Uterus (tissue), 4 donors: ENCODE results near the gene LILRB2. TPM values are rescaled to one million over a fixed set of nuclear protein-coding genes. Genes with fewer than 3 reads are reported as not detected.
"Not testable (repeated sequence)": the region's sequence is repeated elsewhere in the genome, so short reads cannot be mapped to it uniquely, and the experiment has no call there.

Source experiments
- DNase-seq, 2 donors: peaks; one replicate each; pipeline ENCODE4 v3.0.0-alpha.2; 2019 to 2020
- H3K27ac ChIP-seq, 2 donors: fragments of 200-600 bp; sonication (generic); 1 replicate in 1 of 2; 2 replicates in 1 of 2; pipeline ENCODE4 v1.5.1; 2016 to 2018
- H3K27me3 ChIP-seq, 2 donors: fragments of 200-600 bp; sonication (generic); one replicate each; pipeline ENCODE4 v1.5.1; 2018 to 2019; ENCODE audit warnings: control low read depth in 1 of 2
- H3K36me3 ChIP-seq, 2 donors: fragments of 200-600 bp; sonication (generic); one replicate each; pipeline ENCODE4 v1.5.1; 2019; ENCODE audit warnings: control low read depth in 1 of 2
- H3K4me1 ChIP-seq, 2 donors: fragments of 200-600 bp; sonication (generic); one replicate each; pipeline ENCODE4 v1.5.1; 2018 to 2019; ENCODE audit warnings: control low read depth in 1 of 2
- H3K4me3 ChIP-seq, 2 donors: fragments of 200-600 bp; sonication (generic); 1 replicate in 1 of 2; 2 replicates in 1 of 2; pipeline ENCODE4 v1.5.1; 2018 to 2019; ENCODE audit warnings: mild to moderate bottlenecking in 1 of 2
- H3K9me3 ChIP-seq, 2 donors: fragments of 200-600 bp; sonication (generic); one replicate each; pipeline ENCODE4 v1.5.1; 2019; ENCODE audit warnings: control low read depth in 1 of 2
- CTCF ChIP-seq, 4 experiments: fragments of 200-600 bp in 2 of 4; fragments of 450-650 bp in 2 of 4; sonication (generic) in 2 of 4; IDR thresholded peaks; one replicate each; pipeline ENCODE4 v1.5.1; 2016 to 2019; ENCODE audit warnings: antibody characterized with exemption in 4 of 4, mild to moderate bottlenecking in 2 of 4, moderate library complexity in 1 of 4
- POLR2A ChIP-seq, 2 donors: fragments of 450-650 bp; IDR thresholded peaks; one replicate each; pipeline ENCODE4 v1.6.1; 2016; ENCODE audit warnings: antibody characterized with exemption in 2 of 2, mild to moderate bottlenecking in 1 of 2, moderate library complexity in 1 of 2
- intact Hi-C: fragments of 100-400 bp; cut with DNase I; formaldehyde crosslinking; loops from one replicate; pipeline ENCODE4 v1.15.1; 2023; ENCODE audit warnings: low total_unique reads
- total RNA-seq, 4 donors: library from RNA; depleted of rRNA in 3 of 4; stranded (reverse); fragments of >200 nt in 3 of 4; gene quantifications; one replicate each; pipeline versions ENCODE4 v1.1.0 to v1.2.4, GENCODE V29; 2014 to 2023
- donor health status: DM: yes; HTN: yes; CAD: no.

Gene LILRB2
- total RNA-seq, 4 donors from 2014 or later: 0.41 to 4.2 (median 1.7) TPM

GRCh38 chr19:54279406-54279962 is 1.4 kb downstream of the LILRB2 start:
- no peak for DNase-seq
- intact Hi-C loops: no loop called here
- TF ChIP-seq CTCF (IDR thresholded peaks at IDR 0.05) (no peak), POLR2A (IDR thresholded peaks at IDR 0.05) (no peak)
- H3K9me3 ChIP-seq: no peaks in the 10 kb centered on the region
- H3K27ac ChIP-seq: no peak overlapping the region
- no peak overlapping the region for H3K4me3 ChIP-seq
- no peaks in the 10 kb centered on the region for H3K4me1 ChIP-seq
- no peaks in the 10 kb centered on the region for H3K36me3 ChIP-seq
- H3K27me3 ChIP-seq: no peaks in the 10 kb centered on the region

GRCh38 chr19:54278571-54279195 is 2.2 kb downstream of the LILRB2 start:
- DNase-seq: not testable (repeated sequence)

GRCh38 chr19:54278056-54278455 is 2.9 kb downstream of the LILRB2 start:
- H3K4me3 ChIP-seq, H3K9me3 ChIP-seq, H3K4me1 ChIP-seq, H3K36me3 ChIP-seq, H3K27ac ChIP-seq, H3K27me3 ChIP-seq, intact Hi-C loops, DNase-seq: not testable (repeated sequence)

More at GRCh38 chr19:54278571-54279195, 2.2 kb downstream of the LILRB2 start:
- H3K4me3 ChIP-seq, intact Hi-C loops, H3K36me3 ChIP-seq, H3K27me3 ChIP-seq, H3K9me3 ChIP-seq, H3K4me1 ChIP-seq, H3K27ac ChIP-seq: not testable (repeated sequence)

GRCh38 chr19:54277111-54277615 is 3.7 kb downstream of the LILRB2 start:
- DNase-seq, H3K27ac ChIP-seq, intact Hi-C loops, H3K9me3 ChIP-seq, H3K36me3 ChIP-seq, H3K27me3 ChIP-seq, H3K4me1 ChIP-seq, H3K4me3 ChIP-seq: not testable (repeated sequence)

GRCh38 chr19:54275951-54276350 is 5.0 kb downstream of the LILRB2 start:
- H3K4me1 ChIP-seq: no peaks in the 10 kb centered on the region
- H3K27me3 ChIP-seq: no peaks in the 10 kb centered on the region
- TF ChIP-seq POLR2A (IDR thresholded peaks at IDR 0.05): no peak
- no peak for TF ChIP-seq CTCF (IDR thresholded peaks at IDR 0.05)
- H3K27ac ChIP-seq: no peak overlapping the region
- no peak overlapping the region for H3K4me3 ChIP-seq
- H3K9me3 ChIP-seq: no peaks in the 10 kb centered on the region
- H3K36me3 ChIP-seq: no peaks in the 10 kb centered on the region
- DNase-seq: no peak
- intact Hi-C loops: no loop called here

GRCh38 chr19:54274516-54274915 is 6.4 kb downstream of the LILRB2 start:
- intact Hi-C loops, H3K27me3 ChIP-seq, H3K27ac ChIP-seq, H3K4me3 ChIP-seq, H3K4me1 ChIP-seq, H3K36me3 ChIP-seq, H3K9me3 ChIP-seq, DNase-seq: not testable (repeated sequence)

- no peak for DNase-seq
- H3K4me3 ChIP-seq: no peak overlapping the region
- TF ChIP-seq POLR2A (IDR thresholded peaks at IDR 0.05): no peak
- TF ChIP-seq CTCF (IDR thresholded peaks at IDR 0.05): no peak
- H3K36me3 ChIP-seq: no peaks in the 10 kb centered on the region
- intact Hi-C loops: no loop called here
- no peaks in the 10 kb centered on the region for H3K4me1 ChIP-seq
- H3K27ac ChIP-seq: no peak overlapping the region
- H3K9me3 ChIP-seq: no peaks in the 10 kb centered on the region
- no peaks in the 10 kb centered on the region for H3K27me3 ChIP-seq
Observed at GRCh38 chr19:54273821-54274220, 7.1 kb downstream of the LILRB2 start.

GRCh38 chr19:54272181-54272580 is 8.7 kb downstream of the LILRB2 start:
- not testable (repeated sequence) for H3K9me3 ChIP-seq, H3K4me3 ChIP-seq

GRCh38 chr19:54271587-54271986 is 9.3 kb downstream of the LILRB2 start:
- H3K9me3 ChIP-seq, DNase-seq, H3K27me3 ChIP-seq, H3K4me3 ChIP-seq, H3K4me1 ChIP-seq, H3K27ac ChIP-seq, intact Hi-C loops, H3K36me3 ChIP-seq: not testable (repeated sequence)

More at GRCh38 chr19:54272181-54272580, 8.7 kb downstream of the LILRB2 start:
- DNase-seq, H3K36me3 ChIP-seq, H3K4me1 ChIP-seq, H3K27me3 ChIP-seq, intact Hi-C loops, H3K27ac ChIP-seq: not testable (repeated sequence)
